BJ (cell line): ENCODE measurements around the gene PIP5K1B. TPM values are rescaled to one million over a fixed set of nuclear protein-coding genes. Genes with fewer than 3 reads are reported as not detected.

ENCODE experiments used
- CTCF ChIA-PET: fragments of 350-600 bp; formaldehyde crosslinking; extraction: SDS; loops from one replicate; lab custom pipeline; 2021; ENCODE audit warnings: antibody characterized with exemption, inconsistent platforms; lab: Yijun Ruan, JAX
- POLR2A ChIA-PET: fragments of 300-600 bp; sonication (Branson Sonifier 250); formaldehyde crosslinking; extraction: SDS; loops from one replicate; lab custom pipeline; 2021; ENCODE audit warnings: antibody characterized with exemption; lab: Charles Lee
- DNase-seq: peaks from one replicate; pipeline ENCODE4 v3.0.0-alpha.2; 2011; ENCODE audit warnings: low read depth
- H3K27me3 ChIP-seq: 2 replicates; pipeline ENCODE4 v1.6.0; 2011; ENCODE audit warnings: low read length; ENCODE audit not compliant: control insufficient read depth, insufficient read depth
- H3K36me3 ChIP-seq: 2 replicates; pipeline ENCODE4 v1.5.1; 2011; ENCODE audit warnings: low read length; ENCODE audit not compliant: control insufficient read depth, insufficient read depth
- H3K4me3 ChIP-seq: 2 replicates; pipeline ENCODE4 v1.5.1; 2011; ENCODE audit warnings: low read depth, mild to moderate bottlenecking, control low read depth, low read length
- polyA plus RNA-seq: library from polyadenylated mRNA; depleted of rRNA; stranded (reverse); fragments of >200 nt; gene quantifications from 2 replicates; pipeline ENCODE4 v1.2.3, GENCODE V29; 2011
- TF ChIP-seq, protein P1 (sequence below): IDR thresholded peaks from 2 replicates; pipeline ENCODE4 v1.5.1; 2011; ENCODE audit warnings: low read depth, mild to moderate bottlenecking, control low read depth, inconsistent platforms, low read length, moderate library complexity; ENCODE audit not compliant: insufficient read depth

PIP5K1B gene
- polyA plus RNA-seq, 1 experiment = not detected

DNA sequence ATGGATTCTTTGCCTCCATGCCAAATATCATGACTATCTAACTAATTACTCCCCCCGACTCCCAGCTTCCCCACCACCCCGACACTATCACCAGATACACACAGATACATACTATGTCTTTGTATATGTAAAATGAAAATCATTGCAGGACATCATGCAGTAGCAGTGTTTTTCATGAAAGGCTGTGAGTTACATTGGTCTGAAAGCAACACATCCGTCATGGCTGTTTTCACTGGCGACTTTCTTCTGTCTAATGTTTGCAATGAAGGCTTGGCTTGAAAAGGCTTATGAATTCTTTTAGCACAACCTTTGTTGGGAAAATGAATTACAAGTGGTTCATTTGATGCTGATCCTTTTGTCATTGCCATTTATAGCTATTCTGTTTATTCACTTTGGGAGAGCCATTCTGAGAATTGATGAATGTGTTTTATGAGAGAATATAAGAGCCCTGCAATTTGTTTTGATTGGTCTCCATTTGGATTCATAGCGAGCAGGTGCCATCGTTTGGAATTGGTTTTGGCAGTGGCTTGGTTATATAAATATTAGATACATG is 103.4 kb downstream of the PIP5K1B start:
- no peaks in the 10 kb centered on the region for H3K36me3 ChIP-seq
- ChIA-PET CTCF (interaction anchor here (1.4 kb wide), 1 partner anchor 12 kb away, joined by 3 read pairs; no protein-coding TSS in a partner anchor), POLR2A (no interaction called here)
- TF ChIP-seq, protein P1, sequence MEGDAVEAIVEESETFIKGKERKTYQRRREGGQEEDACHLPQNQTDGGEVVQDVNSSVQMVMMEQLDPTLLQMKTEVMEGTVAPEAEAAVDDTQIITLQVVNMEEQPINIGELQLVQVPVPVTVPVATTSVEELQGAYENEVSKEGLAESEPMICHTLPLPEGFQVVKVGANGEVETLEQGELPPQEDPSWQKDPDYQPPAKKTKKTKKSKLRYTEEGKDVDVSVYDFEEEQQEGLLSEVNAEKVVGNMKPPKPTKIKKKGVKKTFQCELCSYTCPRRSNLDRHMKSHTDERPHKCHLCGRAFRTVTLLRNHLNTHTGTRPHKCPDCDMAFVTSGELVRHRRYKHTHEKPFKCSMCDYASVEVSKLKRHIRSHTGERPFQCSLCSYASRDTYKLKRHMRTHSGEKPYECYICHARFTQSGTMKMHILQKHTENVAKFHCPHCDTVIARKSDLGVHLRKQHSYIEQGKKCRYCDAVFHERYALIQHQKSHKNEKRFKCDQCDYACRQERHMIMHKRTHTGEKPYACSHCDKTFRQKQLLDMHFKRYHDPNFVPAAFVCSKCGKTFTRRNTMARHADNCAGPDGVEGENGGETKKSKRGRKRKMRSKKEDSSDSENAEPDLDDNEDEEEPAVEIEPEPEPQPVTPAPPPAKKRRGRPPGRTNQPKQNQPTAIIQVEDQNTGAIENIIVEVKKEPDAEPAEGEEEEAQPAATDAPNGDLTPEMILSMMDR = no peak
- H3K4me3 ChIP-seq = no peak overlapping the region
- DNase-seq = no peak
- no peaks in the 10 kb centered on the region for H3K27me3 ChIP-seq

DNA sequence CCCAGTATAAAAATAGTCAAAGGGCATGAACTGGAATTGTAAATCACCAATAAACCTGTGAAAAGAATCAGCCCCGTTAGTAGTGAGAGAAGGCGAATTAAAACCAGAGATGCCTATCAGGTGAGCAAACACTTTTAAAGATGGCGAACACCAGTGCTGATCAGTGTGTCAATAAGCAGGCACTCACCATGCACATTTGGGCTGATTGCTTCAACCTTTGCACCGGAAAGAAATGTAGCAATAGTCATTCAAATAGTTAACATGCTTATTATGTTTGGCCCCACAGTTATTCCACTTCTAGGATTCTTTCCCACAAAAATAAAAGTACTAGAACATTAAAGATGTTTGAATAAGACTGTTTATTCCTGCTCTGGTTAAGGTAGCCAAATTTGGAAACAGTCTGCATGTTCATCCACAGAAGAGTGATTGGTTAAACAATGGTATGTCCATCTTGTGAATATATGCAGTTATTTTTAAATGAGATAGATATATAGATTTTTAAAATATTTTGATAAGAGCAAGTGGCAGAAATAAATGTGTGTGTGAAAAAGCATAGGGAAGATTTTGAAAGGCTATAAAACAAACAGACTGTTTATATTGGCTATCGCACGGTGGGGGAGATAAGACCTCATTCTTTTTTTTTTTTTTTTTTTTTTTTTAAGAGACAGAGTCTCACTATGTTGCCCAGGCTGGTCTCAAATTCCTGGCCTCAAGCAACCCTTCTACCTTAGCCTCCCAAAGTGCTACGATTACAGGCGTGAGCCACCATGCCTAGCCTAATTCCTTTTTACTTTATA is 112.2 kb downstream of the PIP5K1B start:
- ChIA-PET POLR2A (no interaction called here), CTCF (no interaction called here)
- TF ChIP-seq, protein P1 = no peak
- no peak for DNase-seq
- no peaks in the 10 kb centered on the region for H3K36me3 ChIP-seq
- no peak overlapping the region for H3K4me3 ChIP-seq
- H3K27me3 ChIP-seq = peaks cover 1% of the 10 kb centered on the region; the same call in 1 of the 2 replicates

DNA sequence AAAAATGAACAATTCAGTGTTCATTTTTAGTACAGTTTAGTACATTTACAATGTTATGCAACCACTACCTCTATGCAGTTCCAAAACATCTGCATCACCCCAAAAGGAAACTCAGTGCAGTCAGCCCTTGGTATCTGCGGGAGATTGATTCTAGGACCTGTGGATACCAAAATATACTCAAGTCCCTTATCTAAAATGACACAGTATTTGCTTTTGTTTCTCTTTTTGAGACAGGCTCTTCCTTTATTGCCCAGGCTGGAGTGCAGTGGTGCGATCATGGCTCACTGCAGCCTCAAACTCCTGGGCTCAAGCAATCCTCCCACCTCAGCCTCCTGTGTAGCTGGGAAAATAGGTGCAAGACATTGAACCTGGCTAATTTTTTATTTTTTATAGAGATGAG is 114.0 kb downstream of the PIP5K1B start:
- ChIA-PET POLR2A (no interaction called here), CTCF (no interaction called here)
- DNase-seq = no peak
- no peak overlapping the region for H3K4me3 ChIP-seq
- no peaks in the 10 kb centered on the region; the same call in 1 of the 2 replicates for H3K27me3 ChIP-seq
- H3K36me3 ChIP-seq = no peaks in the 10 kb centered on the region
- TF ChIP-seq, protein P1 = no peak

DNA sequence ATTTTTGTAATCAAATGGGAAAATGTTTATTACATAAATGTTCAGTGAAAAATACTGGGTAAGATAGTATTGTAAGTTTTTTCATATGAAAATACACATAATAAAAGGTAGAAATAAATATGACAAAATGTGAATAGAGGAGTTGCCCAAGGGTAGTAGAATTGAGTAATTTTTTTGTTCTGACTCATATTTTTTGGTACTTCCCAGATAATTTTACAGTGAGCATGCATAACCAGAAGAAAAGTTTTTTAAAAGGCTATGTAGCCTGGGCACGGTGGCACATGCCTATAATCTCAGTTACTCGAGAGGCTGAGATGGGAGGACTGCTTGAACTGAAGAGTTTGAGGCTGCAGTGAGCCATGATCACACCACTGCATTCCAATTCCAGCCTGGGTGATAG is 116.9 kb downstream of the PIP5K1B start:
- no peak overlapping the region for H3K4me3 ChIP-seq

More for the DNA sequence above, 116.9 kb downstream of the PIP5K1B start:
- H3K36me3 ChIP-seq = no peaks in the 10 kb centered on the region
- DNase-seq = no peak
- ChIA-PET CTCF (no interaction called here), POLR2A (no interaction called here)
- H3K27me3 ChIP-seq = no peaks in the 10 kb centered on the region; the same call in 1 of the 2 replicates
- TF ChIP-seq, protein P1 = no peak
